HG03139 (cell line): ENCODE results near the gene PGAP1.

ENCODE experiments used
- ATAC-seq: cut with Tn5 transposase; IDR thresholded peaks from one replicate; pipeline ENCODE4 v1.9.1; 2021; ENCODE audit not compliant: unreplicated experiment

Gene PGAP1

GRCh38 chr2:196808083-196808665 is 118.3 kb downstream of the PGAP1 start:
- ATAC-seq: no peak

GRCh38 chr2:196804381-196804780 is 122.1 kb downstream of the PGAP1 start:
- ATAC-seq: no peak

- ATAC-seq: no peak
These were observed 124.1 kb downstream of the PGAP1 start for GRCh38 chr2:196802401-196802800.

- ATAC-seq: no peak
These were observed 124.7 kb downstream of the PGAP1 start for GRCh38 chr2:196801674-196802261.

GRCh38 chr2:196798980-196799379 is 127.5 kb downstream of the PGAP1 start:
- no peak for ATAC-seq

- no peak for ATAC-seq
These were observed 133.6 kb downstream of the PGAP1 start for GRCh38 chr2:196792865-196793264.

GRCh38 chr2:196783431-196784094 is 142.9 kb downstream of the PGAP1 start:
- ATAC-seq: no peak
